Retinal pigment epithelial cell (primary cell): ENCODE results near the gene LPCAT3.
A peak's percentile ranks its signal among the peaks of the same experiment; 100 is the strongest.

Source experiments
- DNase-seq: peaks from one replicate; pipeline ENCODE4 v3.0.0-alpha.2; 2010; ENCODE audit warnings: low read depth
- H3K4me3 ChIP-seq: 2 replicates; pipeline ENCODE4 v1.5.1; 2011; ENCODE audit warnings: mild to moderate bottlenecking, low read length, control low read depth, moderate library complexity
- CTCF ChIP-seq: conservative IDR thresholded peaks from 2 replicates; pipeline ENCODE4 v1.5.1; 2011; ENCODE audit warnings: low read depth, low read length, control low read depth, inconsistent platforms

The LPCAT3 gene

GRCh38 chr12:6936636-6937480, 81.4 kb downstream of the LPCAT3 start:
- no peak for TF ChIP-seq CTCF
- DNase-seq: no peak
- H3K4me3 ChIP-seq: peak overlapping the region; percentile 55

GRCh38 chr12:6936194-6936635, 82.1 kb downstream of the LPCAT3 start:
- DNase-seq: no peak
- no peak overlapping the region for H3K4me3 ChIP-seq
- no peak for TF ChIP-seq CTCF

DNA sequence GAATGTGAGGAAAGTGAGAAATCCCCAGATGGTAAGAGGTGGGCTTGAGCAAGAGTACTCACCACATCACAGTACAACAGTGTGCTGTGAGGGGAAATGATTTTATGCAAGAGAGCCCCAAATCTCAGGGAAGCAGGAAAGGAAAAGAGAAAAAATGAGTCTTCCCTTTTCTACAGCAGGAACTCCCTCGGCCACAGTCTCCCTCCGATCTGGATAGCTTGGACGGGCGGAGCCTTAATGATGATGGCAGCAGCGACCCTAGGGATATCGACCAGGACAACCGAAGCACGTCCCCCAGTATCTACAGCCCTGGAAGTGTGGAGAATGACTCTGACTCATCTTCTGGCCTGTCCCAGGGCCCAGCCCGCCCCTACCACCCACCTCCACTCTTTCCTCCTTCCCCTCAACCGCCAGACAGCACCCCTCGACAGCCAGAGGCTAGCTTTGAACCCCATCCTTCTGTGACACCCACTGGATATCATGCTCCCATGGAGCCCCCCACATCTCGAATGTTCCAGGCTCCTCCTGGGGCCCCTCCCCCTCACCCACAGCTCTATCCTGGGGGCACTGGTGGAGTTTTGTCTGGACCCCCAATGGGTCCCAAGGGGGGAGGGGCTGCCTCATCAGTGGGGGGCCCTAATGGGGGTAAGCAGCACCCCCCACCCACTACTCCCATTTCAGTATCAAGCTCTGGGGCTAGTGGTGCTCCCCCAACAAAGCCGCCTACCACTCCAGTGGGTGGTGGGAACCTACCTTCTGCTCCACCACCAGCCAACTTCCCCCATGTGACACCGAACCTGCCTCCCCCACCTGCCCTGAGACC, 82.7 kb downstream of the LPCAT3 start:
- no peak for TF ChIP-seq CTCF
- H3K4me3 ChIP-seq: no peak overlapping the region
- no peak for DNase-seq

DNA sequence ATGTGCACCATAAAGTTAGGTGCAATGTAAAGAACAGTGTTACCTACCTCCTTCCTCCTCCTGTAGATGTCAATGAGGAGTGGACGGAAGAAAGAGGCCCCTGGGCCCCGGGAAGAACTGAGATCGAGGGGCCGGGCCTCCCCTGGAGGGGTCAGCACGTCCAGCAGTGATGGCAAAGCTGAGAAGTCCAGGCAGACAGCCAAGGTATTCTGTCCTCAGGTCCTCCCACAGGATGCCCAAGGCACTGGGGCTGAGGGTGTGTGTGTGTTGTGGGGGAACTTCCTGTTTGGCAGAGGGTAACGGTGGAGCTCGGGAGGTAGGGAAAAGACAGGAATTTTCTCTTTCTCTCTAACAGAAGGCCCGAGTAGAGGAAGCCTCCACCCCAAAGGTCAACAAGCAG, 84.2 kb downstream of the LPCAT3 start:
- TF ChIP-seq CTCF: no peak
- H3K4me3 ChIP-seq: no peak overlapping the region
- DNase-seq: no peak

- no peak overlapping the region for H3K4me3 ChIP-seq
- DNase-seq: no peak
- no peak for TF ChIP-seq CTCF
Measured at GRCh38 chr12:6932766-6933165, 85.5 kb downstream of the LPCAT3 start.

DNA sequence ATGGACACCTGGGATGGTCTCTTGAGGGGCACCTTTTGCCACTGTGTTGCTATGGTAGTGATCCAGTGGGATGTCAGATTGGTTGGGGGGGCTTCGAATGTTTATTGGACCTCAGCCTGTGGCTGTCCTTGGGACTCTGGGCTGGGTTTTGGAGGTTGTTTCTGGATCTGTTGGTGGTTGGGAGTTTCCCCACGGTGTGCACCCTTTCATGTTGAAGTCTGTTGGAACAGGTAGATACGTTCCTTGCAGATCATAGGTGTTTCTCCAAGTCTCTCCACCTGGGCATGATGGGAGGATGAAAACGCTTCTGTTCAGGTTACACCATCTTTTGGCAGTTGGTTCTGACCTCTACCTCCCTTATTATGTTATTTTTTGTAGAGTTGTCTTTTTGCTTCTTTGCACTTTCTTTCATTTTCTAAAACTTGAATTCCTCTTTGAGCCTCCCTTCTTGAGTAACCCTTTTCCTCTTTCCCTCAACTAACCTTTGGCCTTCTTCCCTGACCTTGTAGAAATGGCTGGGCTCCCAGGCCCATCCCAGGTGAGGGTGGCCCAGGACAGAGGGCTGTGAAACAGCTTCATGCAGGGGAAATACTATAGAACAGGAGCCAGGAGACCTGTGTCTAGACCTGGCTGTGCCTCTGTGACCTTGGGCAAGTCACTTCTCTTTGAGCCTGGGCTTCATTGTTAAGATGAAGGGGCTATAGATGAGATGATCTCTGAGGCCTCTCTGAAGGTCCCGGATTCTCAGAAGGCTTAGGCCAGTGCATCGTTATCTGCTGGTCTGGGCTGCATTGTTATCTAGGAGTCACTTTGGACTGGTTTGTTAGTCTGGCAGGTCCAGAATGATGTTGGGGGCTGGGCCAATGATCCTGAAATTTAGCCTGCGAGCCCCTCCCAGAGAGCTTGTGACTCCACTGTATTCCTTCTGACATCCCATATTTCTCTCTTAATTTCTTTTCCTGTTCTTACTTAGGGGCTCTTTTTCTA, 88.5 kb downstream of the LPCAT3 start:
- DNase-seq: no peak
- H3K4me3 ChIP-seq: peak overlapping the region; percentile 90
- no peak for TF ChIP-seq CTCF
